M059J (cell line): ENCODE results near the gene DMBT1. TPM values are rescaled to one million over a fixed set of nuclear protein-coding genes. Genes with fewer than 3 reads are reported as not detected.

Experiments
- DNase-seq: peaks from one replicate; pipeline ENCODE4 v3.0.0-alpha.2; 2012; ENCODE audit warnings: low read depth
- total RNA-seq: library from RNA; depleted of rRNA; stranded (reverse); fragments of >200 nt; shearing (Covaris generic); gene quantifications from 2 replicates; pipeline ENCODE4 v1.2.3, GENCODE V29; 2014; rRNA removed

The DMBT1 gene
- 0.52 and 0.84 TPM in 2 replicates for total RNA-seq

DNA sequence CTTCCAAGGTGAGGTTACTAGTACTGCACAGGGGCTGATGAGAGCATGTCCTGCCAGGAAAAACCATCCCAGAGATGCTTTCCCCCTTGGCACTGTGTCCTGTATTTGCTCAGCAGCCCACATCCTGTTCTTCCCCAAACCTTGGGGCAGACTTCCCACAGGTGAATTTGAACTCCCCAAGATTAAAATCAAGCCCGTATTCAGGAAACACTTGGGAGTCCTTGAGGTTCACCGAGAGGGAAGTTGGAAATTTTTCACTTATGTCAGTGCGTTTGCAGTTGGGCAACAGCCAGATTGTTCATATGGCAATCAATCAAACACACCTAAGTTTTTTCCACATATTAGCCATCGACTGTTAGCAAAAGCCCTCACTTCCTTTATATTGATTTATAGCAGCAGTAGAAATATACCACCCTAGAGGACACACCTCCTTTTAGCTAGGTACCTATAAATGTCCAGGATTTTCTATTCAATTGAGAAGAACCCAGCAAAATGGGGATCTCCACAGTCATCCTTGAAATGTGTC lies at the start of gene DMBT1:
Gene DMBT1, plus strand, starts transcription at position 476 of the 526 bp plus-strand sequence. Its CDS starts 17 bp downstream, at position 493.
- no peak for DNase-seq

DNA sequence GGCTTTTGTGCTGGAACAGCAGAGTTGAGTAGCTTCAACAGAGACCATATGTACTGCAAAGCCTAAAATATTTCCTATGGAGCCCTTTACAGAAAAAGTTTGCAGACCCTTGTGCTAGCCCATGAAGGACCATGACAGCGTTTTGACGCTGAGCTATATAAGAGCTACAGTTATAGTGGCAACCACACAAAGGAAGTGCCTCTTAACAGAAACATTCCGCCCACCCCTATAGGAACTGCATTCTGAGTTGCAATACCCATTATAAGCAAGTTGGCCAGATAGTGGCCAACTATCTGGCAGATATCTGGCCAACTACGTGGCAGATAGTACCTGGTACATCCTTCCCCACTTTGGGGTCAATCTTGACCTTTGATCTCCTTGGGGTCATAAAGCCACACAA lies 47.5 kb upstream of the DMBT1 start:
- no peak for DNase-seq

GRCh38 chr10:122514045-122514840 lies 46.3 kb upstream of the DMBT1 start:
- DNase-seq: no peak

- DNase-seq: no peak
Observed at GRCh38 chr10:122515022-122515424, 45.5 kb upstream of the DMBT1 start.

DNA sequence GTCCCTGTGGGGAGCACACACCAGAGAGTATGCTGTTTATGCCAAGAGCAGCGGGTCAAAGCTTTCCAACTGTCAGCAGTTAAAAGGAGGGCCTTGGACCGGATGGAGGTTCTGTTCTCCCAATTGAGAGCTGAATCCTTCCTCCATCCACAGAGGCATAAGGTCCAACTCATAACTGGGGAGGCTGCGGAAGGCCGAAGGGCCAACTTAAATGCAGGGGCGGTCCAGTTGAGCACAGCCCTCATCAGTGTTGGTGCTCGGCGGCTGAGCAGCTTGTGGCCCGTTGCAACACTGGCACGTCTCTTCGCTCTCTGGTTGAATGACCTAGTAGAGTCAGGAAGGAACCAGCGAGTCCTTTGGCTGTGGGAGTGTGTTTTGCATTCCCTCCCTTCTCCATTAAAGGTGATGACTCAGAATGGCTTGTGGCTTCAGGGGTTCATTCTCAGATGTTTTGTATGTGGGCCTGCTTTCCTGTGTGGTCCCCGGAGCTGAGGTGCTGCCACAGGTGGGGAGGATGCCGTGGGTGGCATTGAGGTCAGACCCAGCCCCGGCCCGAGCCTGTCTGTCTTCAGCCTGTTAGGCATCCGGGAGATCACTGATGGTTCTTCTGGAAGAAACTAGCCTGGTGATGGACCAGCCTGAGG lies 44.8 kb upstream of the DMBT1 start:
- DNase-seq: peak; percentile 84

GRCh38 chr10:122516734-122517133 lies 43.8 kb upstream of the DMBT1 start:
- no peak for DNase-seq

GRCh38 chr10:122519144-122519543 lies 41.4 kb upstream of the DMBT1 start:
- no peak for DNase-seq

DNA sequence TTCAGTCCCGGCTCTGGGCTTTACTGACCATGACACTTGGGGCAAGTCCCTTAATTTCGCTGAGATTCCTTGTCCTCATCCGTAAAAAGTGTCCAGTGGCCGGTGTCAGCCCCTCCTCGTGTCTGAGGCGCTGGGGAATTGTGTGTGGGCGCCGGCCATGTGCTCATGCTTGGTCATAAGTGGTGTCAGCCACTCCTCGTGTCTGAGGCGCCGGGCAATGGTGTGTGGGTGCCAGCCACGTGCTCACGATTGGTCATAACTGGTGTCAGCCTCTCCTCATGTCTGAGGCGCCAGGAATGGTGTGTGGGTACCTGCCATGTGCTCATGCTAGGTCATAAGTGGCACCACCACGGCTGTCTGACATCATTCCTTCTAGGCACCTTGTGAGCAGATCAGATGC lies 40.7 kb upstream of the DMBT1 start:
- no peak for DNase-seq

DNA sequence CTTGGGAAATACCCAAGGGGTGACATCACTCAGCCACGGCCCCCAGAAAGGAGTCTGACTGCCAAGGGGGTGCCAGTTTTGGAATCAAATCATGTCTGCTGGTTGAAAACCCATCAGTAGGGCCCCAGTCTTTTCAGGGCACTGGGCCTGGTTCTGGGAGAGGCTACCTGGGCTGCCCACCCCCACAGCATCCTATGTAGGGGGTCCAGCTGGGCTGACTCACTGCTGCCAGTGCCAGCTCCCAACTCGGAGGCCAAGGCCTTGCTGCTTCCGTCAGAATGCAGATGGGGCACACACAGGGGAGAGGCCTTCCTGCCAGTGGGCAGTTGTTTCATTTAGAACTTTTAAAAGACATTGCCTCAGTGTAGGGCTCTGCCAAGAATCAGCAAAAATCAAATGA lies 39.5 kb upstream of the DMBT1 start:
- peak; percentile 51 for DNase-seq

DNA sequence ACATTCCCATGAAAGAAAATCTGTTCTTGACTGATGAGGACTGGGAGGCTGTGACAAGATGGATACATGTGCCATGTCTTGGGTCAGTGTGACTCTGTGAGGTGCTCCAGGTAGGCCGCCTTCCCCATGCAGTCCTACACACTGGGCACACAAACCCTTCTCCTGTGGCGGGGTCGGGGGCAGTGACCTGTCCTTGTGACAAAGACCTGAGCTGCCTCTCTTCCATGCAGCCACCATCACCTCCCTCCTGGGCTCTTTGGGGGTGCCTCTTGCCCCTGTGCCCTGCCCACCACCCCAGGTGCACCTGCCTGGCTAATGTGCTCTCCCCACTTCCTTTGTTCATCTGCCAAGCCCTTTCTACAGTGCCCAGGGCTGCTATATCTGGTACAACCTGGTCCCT lies 35.7 kb upstream of the DMBT1 start:
- DNase-seq: no peak

GRCh38 chr10:122525788-122526187 lies 34.8 kb upstream of the DMBT1 start:
- DNase-seq: peak; percentile 27

DNA sequence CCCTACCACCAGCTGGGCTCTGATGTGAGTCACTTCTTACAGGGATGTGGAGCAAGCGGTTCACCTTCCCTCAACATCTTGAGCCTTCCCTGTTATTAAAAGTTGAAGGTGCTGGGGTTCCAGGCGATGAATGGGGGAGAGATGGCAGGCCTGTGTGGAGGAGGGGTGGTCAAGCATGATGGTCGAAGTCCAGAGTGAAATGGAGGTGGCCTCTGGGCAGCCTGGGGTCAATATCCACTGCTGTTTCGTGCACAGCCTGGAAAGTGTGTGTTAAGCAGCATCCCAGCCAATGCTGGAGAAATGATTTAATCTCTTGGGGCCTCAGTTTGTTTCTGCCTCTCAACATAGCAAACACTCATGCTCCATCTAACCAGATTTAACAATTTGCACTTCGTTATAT lies 33.7 kb upstream of the DMBT1 start:
- no peak for DNase-seq

DNA sequence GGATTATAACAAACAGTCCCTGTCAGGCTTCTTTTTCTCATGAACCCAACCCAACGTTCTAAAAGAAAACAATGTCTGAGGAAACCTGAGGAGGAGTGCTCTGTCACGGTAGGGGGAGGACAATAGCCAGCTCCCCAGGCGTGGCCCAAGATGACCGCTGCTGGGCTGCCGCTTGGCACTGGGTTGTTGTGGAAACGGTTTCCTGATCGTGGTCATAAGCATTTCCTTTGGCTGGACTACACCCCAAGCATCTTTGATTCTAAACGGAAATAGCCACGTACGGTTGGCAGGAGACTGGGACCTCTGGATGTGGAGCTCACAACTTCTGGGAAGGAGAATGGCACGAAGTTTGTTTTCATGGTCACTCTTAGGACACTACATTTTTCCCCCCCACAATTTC lies 30.4 kb upstream of the DMBT1 start:
- peak; percentile 91 for DNase-seq

- DNase-seq: no peak
Observed at GRCh38 chr10:122531261-122531660, 29.3 kb upstream of the DMBT1 start.

- peak; percentile 56 for DNase-seq
Observed at GRCh38 chr10:122531939-122532338, 28.6 kb upstream of the DMBT1 start.

DNA sequence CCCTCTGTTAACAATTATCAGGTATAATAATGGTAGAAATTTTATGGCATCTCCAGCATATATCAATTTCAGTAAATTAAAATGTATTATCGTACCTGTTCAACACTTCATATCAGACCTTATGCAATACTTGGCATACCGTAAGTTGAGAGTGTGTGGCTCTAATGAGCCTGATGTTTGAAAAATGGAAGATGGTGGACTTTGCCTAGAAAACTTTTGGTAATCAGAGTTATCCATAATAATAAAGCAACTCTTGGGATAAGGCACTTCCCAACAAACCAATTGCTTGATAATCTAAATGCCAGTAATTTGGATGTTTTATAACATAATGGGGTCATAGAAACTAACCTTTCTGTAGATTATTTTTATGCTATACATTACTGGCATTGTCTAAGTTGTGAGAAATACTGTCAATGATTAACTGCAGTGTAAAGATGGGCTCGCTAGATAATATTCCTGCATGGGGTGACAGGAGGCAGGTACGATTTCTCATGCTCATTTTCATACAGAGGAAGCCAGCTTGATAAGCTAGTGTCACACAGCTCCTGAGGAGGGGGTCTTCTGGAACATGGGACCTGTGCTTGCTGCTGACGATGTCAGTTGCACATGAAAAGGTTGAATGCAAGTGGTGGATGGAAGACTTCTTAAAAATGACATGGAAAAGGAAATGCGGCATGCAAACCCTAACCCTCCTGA lies 27.8 kb upstream of the DMBT1 start:
- no peak for DNase-seq

- DNase-seq: no peak
Observed at GRCh38 chr10:122537545-122537944, 23.0 kb upstream of the DMBT1 start.

DNA sequence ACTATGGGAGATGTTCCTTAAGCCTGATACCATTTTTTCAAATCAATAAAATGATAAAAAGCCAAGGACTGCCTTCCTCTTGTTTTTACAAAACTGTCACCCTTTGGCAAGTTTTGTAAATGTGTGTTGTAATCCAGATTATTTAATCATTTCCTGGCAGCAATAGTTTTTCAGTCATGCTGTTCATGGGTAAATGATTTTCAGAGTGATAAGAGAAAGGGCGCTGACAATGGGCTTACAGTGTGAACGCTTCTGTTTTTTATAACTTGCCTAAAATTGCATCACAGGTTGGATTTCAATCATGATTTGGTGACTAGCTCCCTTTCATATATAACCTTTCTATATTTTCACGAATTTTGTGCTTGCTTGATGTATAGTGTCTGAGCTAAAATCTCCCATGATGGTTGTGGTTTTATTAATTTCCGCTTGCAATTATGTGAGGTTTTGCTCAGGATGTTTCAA lies 19.0 kb upstream of the DMBT1 start:
- no peak for DNase-seq

GRCh38 chr10:122543676-122544445 lies 16.7 kb upstream of the DMBT1 start:
- peak; percentile 19 for DNase-seq

DNA sequence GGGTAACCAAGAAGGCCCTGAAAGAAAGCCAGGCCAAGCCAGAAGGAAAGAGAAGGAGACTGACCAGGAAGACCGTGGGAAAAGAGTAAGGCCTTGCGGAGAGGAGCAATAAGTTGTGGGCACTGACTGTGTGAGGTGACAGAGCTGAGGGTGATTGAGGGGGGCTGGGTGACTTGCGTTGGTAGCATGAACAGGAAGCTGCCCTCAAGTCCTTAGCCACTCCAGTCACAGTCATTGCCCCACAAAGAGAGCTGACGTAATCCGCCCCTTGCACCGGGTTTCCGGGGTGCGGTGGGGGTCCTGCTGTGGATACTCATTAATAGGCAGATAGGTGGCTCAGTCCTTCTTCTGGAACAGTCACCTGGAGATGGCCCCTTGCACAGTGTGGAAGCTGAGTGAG lies 16.1 kb upstream of the DMBT1 start:
- DNase-seq: no peak

DNA sequence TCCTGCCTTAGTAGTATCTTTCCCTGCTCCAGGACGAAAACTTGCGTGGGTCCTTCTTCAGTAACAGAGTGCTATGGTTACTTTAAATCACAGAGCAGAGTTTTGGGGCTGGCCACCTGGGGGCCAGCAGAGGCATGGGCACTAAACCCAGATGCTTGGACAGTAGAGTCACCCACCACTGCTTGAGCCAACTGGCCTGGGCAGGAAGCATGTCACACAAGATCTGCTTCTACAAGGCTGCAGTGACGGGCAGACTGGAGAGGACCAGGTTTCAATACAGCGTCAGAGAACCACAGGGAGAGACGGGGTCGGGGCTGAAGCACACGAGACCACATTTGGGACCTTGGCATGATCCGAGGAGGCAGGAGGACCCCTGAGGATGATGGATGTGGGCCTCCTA lies 14.3 kb upstream of the DMBT1 start:
- DNase-seq: no peak
